Measurements from ENCODE around the gene FAM25A. TPM values are rescaled to one million over a fixed set of nuclear protein-coding genes. Genes with fewer than 3 reads are reported as not detected.

The FAM25A gene
- total and polyA plus RNA-seq, 12 donors = not detected

DNA sequence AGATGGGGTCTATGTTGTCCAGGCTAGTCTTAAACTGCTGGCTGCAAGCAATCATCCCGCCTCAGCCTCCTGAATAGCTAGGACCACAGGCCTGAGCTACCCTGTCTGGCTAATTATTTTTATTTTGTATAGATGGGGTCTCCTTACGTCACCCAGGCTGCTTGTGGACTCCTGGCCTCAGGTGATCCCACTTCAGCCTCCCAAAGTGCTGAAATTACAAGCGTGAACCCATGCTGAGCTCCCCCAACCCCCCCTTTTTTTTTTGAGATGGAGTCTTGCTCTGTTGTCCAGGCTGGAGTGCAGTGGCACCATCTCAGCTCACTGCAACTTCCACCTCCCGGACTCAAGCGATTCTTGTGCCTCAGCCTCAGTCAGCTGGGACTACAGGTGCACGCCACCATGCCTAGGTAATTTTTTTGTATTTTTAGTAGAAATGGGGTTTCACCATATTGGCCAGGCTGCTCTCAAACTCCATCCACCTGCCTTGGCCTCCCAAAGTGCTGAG is 25.4 kb downstream of the FAM25A start:
- DNase-seq = no peak
- no peak for ATAC-seq
- 97% methylated on average over 6 of the region's 6 CpGs for WGBS, 2 donors
- Histone ChIP-seq H3K9me3 (no peaks in the 10 kb centered on the region), H3K27me3 (no peaks in the 10 kb centered on the region), H3K36me3 (peaks cover 0 to 58% (median 17%) of the 10 kb centered on the region in 9 donors), H3K27ac (no peak overlapping the region), H3K4me1 (no peaks in the 10 kb centered on the region), H3K4me3 (no peak overlapping the region)
- intact Hi-C loops (cut with DNase I) = no loop called here
- TF ChIP-seq, protein P1, sequence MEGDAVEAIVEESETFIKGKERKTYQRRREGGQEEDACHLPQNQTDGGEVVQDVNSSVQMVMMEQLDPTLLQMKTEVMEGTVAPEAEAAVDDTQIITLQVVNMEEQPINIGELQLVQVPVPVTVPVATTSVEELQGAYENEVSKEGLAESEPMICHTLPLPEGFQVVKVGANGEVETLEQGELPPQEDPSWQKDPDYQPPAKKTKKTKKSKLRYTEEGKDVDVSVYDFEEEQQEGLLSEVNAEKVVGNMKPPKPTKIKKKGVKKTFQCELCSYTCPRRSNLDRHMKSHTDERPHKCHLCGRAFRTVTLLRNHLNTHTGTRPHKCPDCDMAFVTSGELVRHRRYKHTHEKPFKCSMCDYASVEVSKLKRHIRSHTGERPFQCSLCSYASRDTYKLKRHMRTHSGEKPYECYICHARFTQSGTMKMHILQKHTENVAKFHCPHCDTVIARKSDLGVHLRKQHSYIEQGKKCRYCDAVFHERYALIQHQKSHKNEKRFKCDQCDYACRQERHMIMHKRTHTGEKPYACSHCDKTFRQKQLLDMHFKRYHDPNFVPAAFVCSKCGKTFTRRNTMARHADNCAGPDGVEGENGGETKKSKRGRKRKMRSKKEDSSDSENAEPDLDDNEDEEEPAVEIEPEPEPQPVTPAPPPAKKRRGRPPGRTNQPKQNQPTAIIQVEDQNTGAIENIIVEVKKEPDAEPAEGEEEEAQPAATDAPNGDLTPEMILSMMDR (IDR thresholded peaks at IDR 0.05) = no peak

DNA sequence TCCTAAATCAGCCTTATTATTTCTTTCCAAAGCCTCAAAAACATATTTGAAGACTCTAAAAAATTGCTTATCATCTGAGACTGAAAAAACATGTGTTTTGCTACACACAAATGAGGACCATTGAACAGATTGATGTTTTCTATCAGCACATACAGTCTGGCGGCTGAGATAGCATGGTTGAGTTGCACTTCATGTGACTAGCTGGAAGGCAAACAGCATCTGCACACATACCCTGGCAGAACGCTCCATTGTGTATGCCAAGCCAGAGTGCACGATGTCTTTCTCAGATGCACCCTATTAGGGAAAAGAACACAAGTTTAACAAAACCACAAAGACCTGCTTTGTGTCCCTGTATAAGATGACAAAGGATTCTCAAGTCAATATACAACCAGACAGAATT is 33.0 kb downstream of the FAM25A start:
- H3K9me3 ChIP-seq = no peaks in the 10 kb centered on the region
- peaks cover 0 to 100% (median 28%) of the 10 kb centered on the region in 9 donors for H3K36me3 ChIP-seq
- intact Hi-C loops (cut with DNase I) = loop anchor here in 1 of 10 donors (10.0 kb wide), 1 partner anchor 68 kb away; no protein-coding TSS in a partner anchor
- peak in 1 of 2 donors; percentile 47 for DNase-seq
- H3K27me3 ChIP-seq = no peaks in the 10 kb centered on the region
- 36 to 50% methylated on average over 3 of the region's 3 CpGs for WGBS, 2 donors
- H3K4me1 ChIP-seq = peaks cover 0 to 32% (median 14%) of the 10 kb centered on the region in 9 donors
- no peak overlapping the region for H3K4me3 ChIP-seq
- TF ChIP-seq, protein P1 (IDR thresholded peaks at IDR 0.05) = no peak
- peak overlapping the region in 2 of 10 donors; percentile 2 to 18 for H3K27ac ChIP-seq
- ATAC-seq = peak; percentile 75 to 97 (median 85)

DNA sequence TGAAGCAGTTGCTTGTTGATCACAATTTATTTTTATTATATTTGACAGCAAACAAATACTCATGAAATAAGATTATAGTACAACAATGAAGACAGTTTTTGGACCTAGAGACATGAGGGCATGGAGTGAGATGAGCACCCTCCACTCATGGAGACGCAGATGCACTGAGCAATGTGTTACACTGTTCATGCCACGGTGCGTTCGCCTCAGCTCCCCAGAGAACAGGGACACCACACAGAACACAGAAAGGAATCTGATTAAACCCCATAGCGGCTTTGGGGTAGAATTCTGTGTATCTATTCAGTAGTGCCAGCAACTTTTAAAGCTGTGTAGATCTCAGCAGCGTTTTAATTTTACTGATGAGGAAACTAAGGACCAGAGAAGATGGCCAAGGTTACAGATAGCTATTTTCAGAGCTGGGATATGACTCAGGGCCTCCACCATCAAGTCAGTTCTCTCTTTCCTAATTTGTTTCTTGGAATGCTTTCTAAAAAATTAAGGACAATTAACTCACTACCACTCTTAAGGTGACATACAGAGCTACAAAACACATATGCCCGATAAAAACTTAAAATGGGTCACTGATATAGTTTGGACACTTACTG is 33.6 kb downstream of the FAM25A start:
- H3K4me3 ChIP-seq = no peak overlapping the region
- peak in 1 of 8 donors; percentile 39 for ATAC-seq
- intact Hi-C loops (cut with DNase I) = loop anchor here in 1 of 10 donors (10.0 kb wide), 1 partner anchor 69 kb away; no protein-coding TSS in a partner anchor
- H3K4me1 ChIP-seq = peaks cover 0 to 32% (median 14%) of the 10 kb centered on the region in 9 donors
- peak overlapping the region in 3 of 10 donors; percentile 2 to 50 (median 24) for H3K27ac ChIP-seq
- no peaks in the 10 kb centered on the region for H3K9me3 ChIP-seq
- no peak for DNase-seq
- 88 to 89% methylated on average over 7 of the region's 7 CpGs for WGBS, 2 donors
- H3K36me3 ChIP-seq = peaks cover 0 to 100% (median 28%) of the 10 kb centered on the region in 9 donors
- H3K27me3 ChIP-seq = no peaks in the 10 kb centered on the region
- TF ChIP-seq, protein P1 (IDR thresholded peaks at IDR 0.05) = no peak

DNA sequence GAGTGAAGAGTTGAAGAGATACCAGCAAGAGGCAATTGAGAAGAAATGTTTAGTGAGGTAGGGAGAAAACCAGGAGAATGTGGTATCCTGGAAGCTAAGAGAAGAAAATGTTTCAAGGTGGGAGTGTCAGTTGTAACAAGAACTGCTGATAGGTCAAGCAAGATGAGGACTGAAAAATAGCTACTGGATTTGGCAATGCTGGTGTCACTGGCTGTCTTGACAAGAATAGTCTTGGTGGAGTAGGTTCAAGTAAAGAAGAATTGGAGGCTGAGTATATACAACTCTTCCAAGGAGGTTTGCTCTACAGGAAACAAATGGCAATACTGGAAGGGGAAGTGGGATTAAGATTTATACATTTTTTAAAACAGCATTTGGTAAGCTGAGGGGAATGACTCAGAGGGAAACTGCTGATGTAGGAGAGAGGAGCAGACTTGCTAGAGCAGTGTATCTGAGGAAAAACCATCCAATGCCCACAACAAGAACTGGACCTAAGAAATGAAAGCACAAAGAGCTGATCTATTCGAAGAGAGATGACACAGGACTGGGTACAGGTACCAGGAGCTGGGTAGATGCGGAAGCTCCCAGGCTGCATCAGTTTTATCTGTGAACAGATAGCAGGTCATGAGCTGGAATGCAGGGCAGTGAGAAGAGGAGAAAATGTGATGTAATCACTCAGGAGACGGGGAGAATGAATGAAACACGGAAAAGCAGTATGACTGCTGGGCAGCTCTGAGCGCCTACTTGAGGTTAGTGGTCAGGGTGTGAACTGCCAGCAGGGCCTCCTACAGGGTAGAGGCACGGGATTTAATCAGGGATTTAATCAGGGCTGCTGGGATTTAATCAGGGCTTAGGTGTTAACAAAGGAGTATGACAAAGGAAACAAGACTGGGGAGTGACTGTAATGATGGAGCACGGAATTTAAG is 34.5 kb downstream of the FAM25A start:
- no peak for DNase-seq
- Histone ChIP-seq H3K36me3 (peaks cover 0 to 100% (median 29%) of the 10 kb centered on the region in 9 donors), H3K27me3 (no peaks in the 10 kb centered on the region), H3K9me3 (no peaks in the 10 kb centered on the region), H3K4me3 (peak overlapping the region in 1 of 10 donors; percentile 8), H3K27ac (peak overlapping the region in 2 of 10 donors; percentile 24 to 69), H3K4me1 (peaks cover 0 to 32% (median 14%) of the 10 kb centered on the region in 9 donors)
- intact Hi-C loops (cut with DNase I) = loop anchor here in 1 of 10 donors (10.0 kb wide), 1 partner anchor 70 kb away; no protein-coding TSS in a partner anchor
- peak in 7 of 8 donors; percentile 18 to 72 (median 55) for ATAC-seq
- TF ChIP-seq, protein P1 (IDR thresholded peaks at IDR 0.05) = peak in 1 of 9 donors; percentile 22
- WGBS, 2 donors = 66 to 75% methylated on average over 7 of the region's 7 CpGs

Data from heart right ventricle (tissue), 16 donors.